ENCODE results near the gene LGALS16.

GRCh38 chr19:39681416-39681815 lies 25.7 kb downstream of the LGALS16 start:
- TF ChIP-seq POLR2A (IDR thresholded peaks at IDR 0.05; ENCODE audit: low read length) (no peak), CTCF (IDR thresholded peaks at IDR 0.05) (no peak), ELK1 (IDR thresholded peaks at IDR 0.05; ENCODE audit: low read depth, low read length) (no peak), PBX3 (IDR thresholded peaks at IDR 0.05) (no peak)
